Mesothelial cell of epicardium (in vitro differentiated cells): Measurements from ENCODE around the gene LIN37. TPM values are rescaled to one million over a fixed set of nuclear protein-coding genes. Genes with fewer than 3 reads are reported as not detected.

Source experiments
- DNase-seq, 2 experiments: peaks; one replicate each; pipeline ENCODE4 v3.0.0; 2021; ENCODE audit warnings: low spot score in 2 of 2; ENCODE audit not compliant: unreplicated experiment in 2 of 2
- H3K27ac Mint-ChIP-seq: 2 replicates; pipeline ENCODE4 v1.8.0; 2021; ENCODE audit warnings: mixed read lengths
- H3K27me3 Mint-ChIP-seq: 2 replicates; pipeline ENCODE4 v1.8.0; 2021; ENCODE audit warnings: low read depth, mixed read lengths
- H3K36me3 Mint-ChIP-seq: 2 replicates; pipeline ENCODE4 v1.8.0; 2021; ENCODE audit warnings: mixed read lengths
- H3K4me1 Mint-ChIP-seq: 2 replicates; pipeline ENCODE4 v1.8.0; 2021; ENCODE audit warnings: mixed read lengths
- H3K4me3 Mint-ChIP-seq: 2 replicates; pipeline ENCODE4 v1.8.0; 2021; ENCODE audit warnings: mild to moderate bottlenecking, moderate library complexity, mixed read lengths
- H3K9me3 Mint-ChIP-seq: 2 replicates; pipeline ENCODE4 v1.8.0; 2021; ENCODE audit warnings: mixed read lengths
- CTCF ChIP-seq: fragments of 200-600 bp; sonication (generic); IDR thresholded peaks from one replicate; pipeline ENCODE4 v1.5.0; 2021; ENCODE audit warnings: antibody characterized with exemption; ENCODE audit not compliant: unreplicated experiment
- total RNA-seq: library from RNA; stranded (reverse); gene quantifications from 3 replicates; pipeline ENCODE4 v1.2.1, GENCODE V29; 2021

Gene LIN37
- total RNA-seq, 1 donor from 2014 or later: 12.0 TPM

- no peak for TF ChIP-seq CTCF
- peak overlapping the region; percentile 97 for H3K27ac Mint-ChIP-seq
- H3K27me3 Mint-ChIP-seq: no peaks in the 10 kb centered on the region
- H3K4me3 Mint-ChIP-seq: peak overlapping the region; percentile 85
- H3K36me3 Mint-ChIP-seq: peaks cover 17% of the 10 kb centered on the region
- H3K4me1 Mint-ChIP-seq: peaks cover 16% of the 10 kb centered on the region
- H3K9me3 Mint-ChIP-seq: no peaks in the 10 kb centered on the region
- DNase-seq: peak; percentile 98
Measured at GRCh38 chr19:35740423-35741202, 7.8 kb upstream of the LIN37 start.

GRCh38 chr19:35741203-35741515 lies 7.2 kb upstream of the LIN37 start:
- H3K4me3 Mint-ChIP-seq: peak overlapping the region; percentile 85
- no peaks in the 10 kb centered on the region for H3K27me3 Mint-ChIP-seq
- H3K4me1 Mint-ChIP-seq: peaks cover 21% of the 10 kb centered on the region
- TF ChIP-seq CTCF: no peak
- peak overlapping the region; percentile 97 for H3K27ac Mint-ChIP-seq
- H3K36me3 Mint-ChIP-seq: peaks cover 16% of the 10 kb centered on the region
- no peaks in the 10 kb centered on the region for H3K9me3 Mint-ChIP-seq
- DNase-seq: no peak

- H3K27me3 Mint-ChIP-seq: no peaks in the 10 kb centered on the region
- H3K36me3 Mint-ChIP-seq: peaks cover 11% of the 10 kb centered on the region
- H3K4me3 Mint-ChIP-seq: peak within 1 kb of the TSS; percentile 26
- no peak for DNase-seq
- peaks cover 26% of the 10 kb centered on the region for H3K4me1 Mint-ChIP-seq
- peak within 1 kb of the TSS; percentile 43 for H3K27ac Mint-ChIP-seq
- TF ChIP-seq CTCF: no peak
- no peaks in the 10 kb centered on the region for H3K9me3 Mint-ChIP-seq
Measured at GRCh38 chr19:35742121-35742724, 6.2 kb upstream of the LIN37 start, which contains the start of gene IGFLR1. Gene IGFLR1, minus strand, starts transcription at chr19:35742452. Its CDS starts 1,272 bp downstream, at chr19:35741180.

- H3K27me3 Mint-ChIP-seq: no peaks in the 10 kb centered on the region
Measured at GRCh38 chr19:35743640-35744429, 4.5 kb upstream of the LIN37 start.

More at GRCh38 chr19:35743640-35744429, 4.5 kb upstream of the LIN37 start:
- Mint-ChIP-seq H3K9me3 (no peaks in the 10 kb centered on the region), H3K4me1 (peaks cover 37% of the 10 kb centered on the region), H3K27ac (peak overlapping the region; percentile 41), H3K4me3 (peak overlapping the region; percentile 99), H3K36me3 (peaks cover 5% of the 10 kb centered on the region)
- DNase-seq: no peak
- no peak for TF ChIP-seq CTCF
